MCF 10A (cell line): ENCODE data around the gene UBA1. TPM values are rescaled to one million over a fixed set of nuclear protein-coding genes. Genes with fewer than 3 reads are reported as not detected.

ENCODE experiments used
- BruUV-seq: library from RNA; stranded (reverse); fragments of 400-500 nt; replicated peaks from 2 replicates; lab custom pipeline; 2021; lab: Mats Ljungman, UMichigan
- CTCF ChIA-PET: fragments of 300-600 bp; sonication (Branson Sonifier 250); formaldehyde crosslinking; extraction: SDS; loops from one replicate; lab custom pipeline; 2021; ENCODE audit warnings: antibody characterized with exemption, inconsistent platforms; lab: Yijun Ruan, JAX
- POLR2A ChIA-PET: fragments of 300-600, 350-650 bp; sonication (Branson Sonifier 250); formaldehyde crosslinking; extraction: SDS; loops from one replicate; lab custom pipeline; 2020; ENCODE audit warnings: antibody characterized with exemption, inconsistent platforms; lab: Yijun Ruan, JAX
- DNase-seq: peaks from one replicate; pipeline ENCODE4 v3.0.0-alpha.2; 2018; ENCODE audit not compliant: unreplicated experiment
- H3K27ac Mint-ChIP-seq: one replicate; pipeline ENCODE4 v1.8.0; 2022; ENCODE audit warnings: mild to moderate bottlenecking, low read depth, mixed read lengths; ENCODE audit not compliant: unreplicated experiment
- H3K27me3 Mint-ChIP-seq: one replicate; pipeline ENCODE4 v1.8.0; 2022; ENCODE audit warnings: mixed read lengths; ENCODE audit not compliant: insufficient read depth, unreplicated experiment
- H3K36me3 Mint-ChIP-seq: one replicate; pipeline ENCODE4 v1.8.0; 2022; ENCODE audit warnings: mild to moderate bottlenecking, moderate library complexity, mixed read lengths; ENCODE audit not compliant: insufficient read depth, unreplicated experiment
- H3K4me1 Mint-ChIP-seq: one replicate; pipeline ENCODE4 v1.8.0; 2022; ENCODE audit warnings: mixed read lengths; ENCODE audit not compliant: insufficient read depth, unreplicated experiment
- H3K4me3 Mint-ChIP-seq: one replicate; pipeline ENCODE4 v1.8.0; 2022; ENCODE audit warnings: mild to moderate bottlenecking, moderate library complexity, mixed read lengths; ENCODE audit not compliant: unreplicated experiment
- H3K9me3 Mint-ChIP-seq: one replicate; pipeline ENCODE4 v1.8.0; 2022; ENCODE audit warnings: mixed read lengths; ENCODE audit not compliant: unreplicated experiment
- intact Hi-C: fragments of 100-400 bp; cut with micrococcal nuclease; formaldehyde crosslinking; loops from 2 replicates; pipeline ENCODE4 v1.14.1; 2022
- total RNA-seq: library from RNA; stranded (reverse); gene quantifications from 2 replicates; pipeline ENCODE4 v1.2.3, GENCODE V29; 2022
- TF ChIP-seq, protein P1 (sequence below): fragments of 200-600 bp; IDR thresholded peaks from one replicate; pipeline ENCODE4 v1.8.0; 2022; ENCODE audit warnings: antibody characterized with exemption, mild to moderate bottlenecking; ENCODE audit not compliant: unreplicated experiment

The UBA1 gene
- total RNA-seq, 1 experiment from 2014 or later: 248 TPM

DNA sequence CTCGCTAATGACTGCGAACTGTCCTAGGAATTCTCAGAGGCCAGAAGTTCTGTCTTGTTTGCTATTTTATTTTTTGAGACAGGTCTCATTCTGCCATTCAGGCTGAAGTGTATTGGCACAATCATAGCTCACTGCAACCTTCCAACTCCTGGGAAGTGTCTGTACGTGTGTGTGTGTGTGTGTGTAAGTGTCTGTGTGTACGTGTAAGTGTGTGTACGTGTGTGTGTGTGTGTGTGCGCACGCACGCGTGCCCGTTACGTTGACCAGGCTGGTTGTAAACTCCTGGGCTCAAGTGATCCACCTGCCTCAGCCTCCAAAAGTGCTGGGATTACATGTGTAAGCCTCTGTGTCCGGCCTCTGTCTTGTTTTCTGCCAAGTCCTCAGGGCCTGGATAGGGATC, 14.5 kb downstream of the UBA1 start:
- TF ChIP-seq, protein P1, sequence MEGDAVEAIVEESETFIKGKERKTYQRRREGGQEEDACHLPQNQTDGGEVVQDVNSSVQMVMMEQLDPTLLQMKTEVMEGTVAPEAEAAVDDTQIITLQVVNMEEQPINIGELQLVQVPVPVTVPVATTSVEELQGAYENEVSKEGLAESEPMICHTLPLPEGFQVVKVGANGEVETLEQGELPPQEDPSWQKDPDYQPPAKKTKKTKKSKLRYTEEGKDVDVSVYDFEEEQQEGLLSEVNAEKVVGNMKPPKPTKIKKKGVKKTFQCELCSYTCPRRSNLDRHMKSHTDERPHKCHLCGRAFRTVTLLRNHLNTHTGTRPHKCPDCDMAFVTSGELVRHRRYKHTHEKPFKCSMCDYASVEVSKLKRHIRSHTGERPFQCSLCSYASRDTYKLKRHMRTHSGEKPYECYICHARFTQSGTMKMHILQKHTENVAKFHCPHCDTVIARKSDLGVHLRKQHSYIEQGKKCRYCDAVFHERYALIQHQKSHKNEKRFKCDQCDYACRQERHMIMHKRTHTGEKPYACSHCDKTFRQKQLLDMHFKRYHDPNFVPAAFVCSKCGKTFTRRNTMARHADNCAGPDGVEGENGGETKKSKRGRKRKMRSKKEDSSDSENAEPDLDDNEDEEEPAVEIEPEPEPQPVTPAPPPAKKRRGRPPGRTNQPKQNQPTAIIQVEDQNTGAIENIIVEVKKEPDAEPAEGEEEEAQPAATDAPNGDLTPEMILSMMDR: no peak
- intact Hi-C loops: no loop called here
- DNase-seq: no peak
- ChIA-PET CTCF (interaction anchor here (1.3 to 1.5 kb wide), 2 partner anchors 8 to 14 kb away, joined by 4 read pairs; no protein-coding TSS in a partner anchor), POLR2A (interaction anchor here (0.7 to 1.5 kb wide), 2 partner anchors 10 to 12 kb away, joined by 3 to 4 read pairs; no protein-coding TSS in a partner anchor)
- BruUV-seq: no TSS peak
- Mint-ChIP-seq H3K36me3 (peaks cover 98% of the 10 kb centered on the region), H3K9me3 (no peaks in the 10 kb centered on the region), H3K4me1 (peaks cover 6% of the 10 kb centered on the region), H3K4me3 (no peak overlapping the region), H3K27ac (no peak overlapping the region), H3K27me3 (no peaks in the 10 kb centered on the region)

DNA sequence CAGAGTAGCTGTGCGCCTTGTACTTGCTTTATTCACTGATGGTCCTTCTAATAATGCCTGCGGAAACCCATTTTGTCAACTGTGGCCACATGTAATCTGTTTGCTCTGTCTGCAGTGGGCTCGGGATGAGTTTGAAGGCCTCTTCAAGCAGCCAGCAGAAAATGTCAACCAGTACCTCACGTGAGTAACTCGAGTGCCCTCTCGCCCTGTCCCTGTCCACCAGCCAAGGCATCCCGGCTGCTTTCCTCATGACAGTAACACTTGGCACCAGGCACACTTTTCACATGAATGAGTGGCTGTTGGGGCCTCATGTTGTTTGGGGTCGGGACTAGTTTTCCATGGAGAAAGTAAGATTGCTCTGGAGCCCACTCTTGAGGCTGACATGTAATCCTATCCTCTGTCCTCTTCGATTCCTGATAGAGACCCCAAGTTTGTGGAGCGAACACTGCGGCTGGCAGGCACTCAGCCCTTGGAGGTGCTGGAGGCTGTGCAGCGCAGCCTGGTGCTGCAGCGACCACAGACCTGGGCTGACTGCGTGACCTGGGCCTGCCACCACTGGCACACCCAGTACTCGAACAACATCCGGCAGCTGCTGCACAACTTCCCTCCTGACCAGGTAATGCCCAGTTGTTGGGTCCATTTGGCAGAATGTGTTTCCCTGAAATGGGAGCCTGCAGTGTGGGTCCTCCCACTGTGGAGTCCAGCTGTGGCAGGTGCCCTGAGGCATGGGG, 16.0 kb downstream of the UBA1 start:
- intact Hi-C loops: no loop called here
- H3K36me3 Mint-ChIP-seq: peaks cover 98% of the 10 kb centered on the region
- no peaks in the 10 kb centered on the region for H3K27me3 Mint-ChIP-seq
- TF ChIP-seq, protein P1: no peak
- no peak overlapping the region for H3K4me3 Mint-ChIP-seq
- no TSS peak for BruUV-seq
- CTCF ChIA-PET: interaction anchor here (0.7 to 1.5 kb wide), 3 partner anchors 9 to 314 kb away, joined by 3 to 4 read pairs (median 4); no protein-coding TSS in a partner anchor
- POLR2A ChIA-PET: no interaction called here
- no peak overlapping the region for H3K27ac Mint-ChIP-seq
- H3K4me1 Mint-ChIP-seq: peaks cover 6% of the 10 kb centered on the region
- DNase-seq: no peak
- no peaks in the 10 kb centered on the region for H3K9me3 Mint-ChIP-seq

DNA sequence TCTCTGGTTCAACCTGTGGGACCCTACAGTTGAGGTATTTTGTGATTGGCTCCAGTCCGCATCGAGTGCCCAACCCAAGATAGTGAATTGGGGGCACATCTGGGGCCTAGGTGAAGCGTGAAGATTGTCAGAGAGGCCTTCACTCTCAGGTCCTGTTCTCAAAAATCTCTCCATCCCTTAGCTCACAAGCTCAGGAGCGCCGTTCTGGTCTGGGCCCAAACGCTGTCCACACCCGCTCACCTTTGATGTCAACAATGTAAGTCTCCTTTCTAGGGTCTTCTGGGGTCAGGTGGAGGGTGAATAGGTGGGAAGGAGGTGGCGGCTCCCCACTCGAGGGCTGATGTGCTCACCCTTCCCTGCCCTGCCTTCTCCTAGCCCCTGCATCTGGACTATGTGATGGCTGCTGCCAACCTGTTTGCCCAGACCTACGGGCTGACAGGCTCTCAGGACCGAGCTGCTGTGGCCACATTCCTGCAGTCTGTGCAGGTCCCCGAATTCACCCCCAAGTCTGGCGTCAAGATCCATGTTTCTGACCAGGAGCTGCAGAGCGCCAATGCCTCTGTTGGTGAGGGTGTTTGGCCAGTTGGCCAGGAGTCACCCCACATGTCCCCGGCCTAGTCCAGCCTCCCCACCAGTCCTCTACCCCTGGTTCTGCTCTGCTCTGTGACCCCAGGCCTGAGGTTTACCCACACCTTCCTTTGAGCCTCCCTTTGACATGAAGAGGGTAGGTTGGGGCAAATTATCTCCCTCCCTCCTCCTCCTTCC, 17.2 kb downstream of the UBA1 start:
- peaks cover 91% of the 10 kb centered on the region for H3K36me3 Mint-ChIP-seq
- peaks cover 7% of the 10 kb centered on the region for H3K4me1 Mint-ChIP-seq
- DNase-seq: no peak
- TF ChIP-seq, protein P1: no peak
- CTCF ChIA-PET: interaction anchor here (0.7 kb wide), 1 partner anchor 313 kb away, joined by 3 read pairs; no protein-coding TSS in a partner anchor
- POLR2A ChIA-PET: interaction anchor here (0.7 kb wide), 1 partner anchor 9 kb away, joined by 5 read pairs; no protein-coding TSS in a partner anchor
- intact Hi-C loops: no loop called here
- no peak overlapping the region for H3K4me3 Mint-ChIP-seq
- no peak overlapping the region for H3K27ac Mint-ChIP-seq
- H3K9me3 Mint-ChIP-seq: no peaks in the 10 kb centered on the region
- BruUV-seq: no TSS peak
- no peaks in the 10 kb centered on the region for H3K27me3 Mint-ChIP-seq
